Breast epithelium (tissue), 3 donors: Measurements from ENCODE around the gene NFIB.

Experiments
- POLR2A ChIP-seq: fragments of 450-650 bp; IDR thresholded peaks from one replicate; pipeline ENCODE4 v1.6.1; 2016; ENCODE audit warnings: antibody characterized with exemption, mild to moderate bottlenecking, moderate library complexity
- POLR2AphosphoS5 ChIP-seq, 3 donors: sonication (generic); formaldehyde crosslinking; IDR thresholded peaks; one replicate each; pipeline ENCODE4 v1.6.1; 2017; ENCODE audit warnings: antibody characterized with exemption in 3 of 3
- TF ChIP-seq, protein P1 (sequence below), 3 donors: fragments of 450-650 bp; IDR thresholded peaks; one replicate each; pipeline ENCODE4 v1.5.1; 2016 to 2017; ENCODE audit warnings: antibody characterized with exemption in 3 of 3, mild to moderate bottlenecking in 3 of 3, moderate library complexity in 3 of 3

DNA sequence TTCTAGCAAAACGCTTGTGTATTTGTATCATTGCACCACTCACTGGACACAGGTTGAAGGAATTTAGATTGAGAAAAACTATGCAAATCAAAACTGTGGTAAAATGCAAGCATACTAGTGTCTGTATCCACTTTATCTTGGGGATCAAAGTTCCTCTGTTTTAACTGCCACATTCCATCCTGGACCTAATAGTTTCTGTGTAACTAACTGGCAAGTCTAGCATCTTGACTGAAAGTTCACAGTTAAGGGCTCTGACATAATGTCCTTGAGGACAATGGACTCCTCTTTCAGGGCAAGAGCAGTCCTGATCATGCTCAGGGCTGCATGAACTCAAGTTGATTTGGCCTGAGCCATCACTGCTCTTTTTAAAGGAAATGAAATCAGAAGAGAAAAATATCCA is 30.7 kb downstream of the NFIB start:
- TF ChIP-seq, protein P1, sequence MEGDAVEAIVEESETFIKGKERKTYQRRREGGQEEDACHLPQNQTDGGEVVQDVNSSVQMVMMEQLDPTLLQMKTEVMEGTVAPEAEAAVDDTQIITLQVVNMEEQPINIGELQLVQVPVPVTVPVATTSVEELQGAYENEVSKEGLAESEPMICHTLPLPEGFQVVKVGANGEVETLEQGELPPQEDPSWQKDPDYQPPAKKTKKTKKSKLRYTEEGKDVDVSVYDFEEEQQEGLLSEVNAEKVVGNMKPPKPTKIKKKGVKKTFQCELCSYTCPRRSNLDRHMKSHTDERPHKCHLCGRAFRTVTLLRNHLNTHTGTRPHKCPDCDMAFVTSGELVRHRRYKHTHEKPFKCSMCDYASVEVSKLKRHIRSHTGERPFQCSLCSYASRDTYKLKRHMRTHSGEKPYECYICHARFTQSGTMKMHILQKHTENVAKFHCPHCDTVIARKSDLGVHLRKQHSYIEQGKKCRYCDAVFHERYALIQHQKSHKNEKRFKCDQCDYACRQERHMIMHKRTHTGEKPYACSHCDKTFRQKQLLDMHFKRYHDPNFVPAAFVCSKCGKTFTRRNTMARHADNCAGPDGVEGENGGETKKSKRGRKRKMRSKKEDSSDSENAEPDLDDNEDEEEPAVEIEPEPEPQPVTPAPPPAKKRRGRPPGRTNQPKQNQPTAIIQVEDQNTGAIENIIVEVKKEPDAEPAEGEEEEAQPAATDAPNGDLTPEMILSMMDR (IDR thresholded peaks at IDR 0.05) = no peak
- TF ChIP-seq POLR2AphosphoS5 (IDR thresholded peaks at IDR 0.05) = no peak
- TF ChIP-seq POLR2A = no peak
